Peyer's patch (tissue), 4 donors: Measurements from ENCODE around the gene WRNIP1.

Experiments used
- POLR2A ChIP-seq, 2 donors: fragments of 450-650 bp; IDR thresholded peaks; one replicate each; pipeline ENCODE4 v1.5.1; 2017; ENCODE audit warnings: antibody characterized with exemption in 2 of 2, mild to moderate bottlenecking in 2 of 2, moderate library complexity in 2 of 2
- TF ChIP-seq, protein P1 (sequence below), 6 experiments: fragments of 450-650 bp in 4 of 6; fragments of 200-600 bp in 2 of 6; sonication (generic) in 1 of 6; IDR thresholded peaks; one replicate each; pipeline ENCODE4 v1.5.1; 2017 to 2019; ENCODE audit warnings: antibody characterized with exemption in 6 of 6, mild to moderate bottlenecking in 3 of 6, moderate library complexity in 1 of 6

- TF ChIP-seq, protein P1, sequence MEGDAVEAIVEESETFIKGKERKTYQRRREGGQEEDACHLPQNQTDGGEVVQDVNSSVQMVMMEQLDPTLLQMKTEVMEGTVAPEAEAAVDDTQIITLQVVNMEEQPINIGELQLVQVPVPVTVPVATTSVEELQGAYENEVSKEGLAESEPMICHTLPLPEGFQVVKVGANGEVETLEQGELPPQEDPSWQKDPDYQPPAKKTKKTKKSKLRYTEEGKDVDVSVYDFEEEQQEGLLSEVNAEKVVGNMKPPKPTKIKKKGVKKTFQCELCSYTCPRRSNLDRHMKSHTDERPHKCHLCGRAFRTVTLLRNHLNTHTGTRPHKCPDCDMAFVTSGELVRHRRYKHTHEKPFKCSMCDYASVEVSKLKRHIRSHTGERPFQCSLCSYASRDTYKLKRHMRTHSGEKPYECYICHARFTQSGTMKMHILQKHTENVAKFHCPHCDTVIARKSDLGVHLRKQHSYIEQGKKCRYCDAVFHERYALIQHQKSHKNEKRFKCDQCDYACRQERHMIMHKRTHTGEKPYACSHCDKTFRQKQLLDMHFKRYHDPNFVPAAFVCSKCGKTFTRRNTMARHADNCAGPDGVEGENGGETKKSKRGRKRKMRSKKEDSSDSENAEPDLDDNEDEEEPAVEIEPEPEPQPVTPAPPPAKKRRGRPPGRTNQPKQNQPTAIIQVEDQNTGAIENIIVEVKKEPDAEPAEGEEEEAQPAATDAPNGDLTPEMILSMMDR (IDR thresholded peaks at IDR 0.05), result no peak
- TF ChIP-seq POLR2A (IDR thresholded peaks at IDR 0.05), result no peak
Observed at GRCh38 chr6:2758980-2759379, 6.2 kb upstream of the WRNIP1 start.
